Activated T-cell treated with anti-CD3 and anti-CD28 coated beads for 4 hours (primary cell): ENCODE measurements around the gene ALDH2.
A peak's percentile ranks its signal among the peaks of the same experiment; 100 is the strongest.
"Not testable (repeated sequence)": the region's sequence is repeated elsewhere in the genome, so short reads cannot be mapped to it uniquely, and the experiment has no call there.

Source experiments
- DNase-seq: peaks from one replicate; pipeline ENCODE4 v3.0.0-alpha.2; 2020

Gene ALDH2

DNA sequence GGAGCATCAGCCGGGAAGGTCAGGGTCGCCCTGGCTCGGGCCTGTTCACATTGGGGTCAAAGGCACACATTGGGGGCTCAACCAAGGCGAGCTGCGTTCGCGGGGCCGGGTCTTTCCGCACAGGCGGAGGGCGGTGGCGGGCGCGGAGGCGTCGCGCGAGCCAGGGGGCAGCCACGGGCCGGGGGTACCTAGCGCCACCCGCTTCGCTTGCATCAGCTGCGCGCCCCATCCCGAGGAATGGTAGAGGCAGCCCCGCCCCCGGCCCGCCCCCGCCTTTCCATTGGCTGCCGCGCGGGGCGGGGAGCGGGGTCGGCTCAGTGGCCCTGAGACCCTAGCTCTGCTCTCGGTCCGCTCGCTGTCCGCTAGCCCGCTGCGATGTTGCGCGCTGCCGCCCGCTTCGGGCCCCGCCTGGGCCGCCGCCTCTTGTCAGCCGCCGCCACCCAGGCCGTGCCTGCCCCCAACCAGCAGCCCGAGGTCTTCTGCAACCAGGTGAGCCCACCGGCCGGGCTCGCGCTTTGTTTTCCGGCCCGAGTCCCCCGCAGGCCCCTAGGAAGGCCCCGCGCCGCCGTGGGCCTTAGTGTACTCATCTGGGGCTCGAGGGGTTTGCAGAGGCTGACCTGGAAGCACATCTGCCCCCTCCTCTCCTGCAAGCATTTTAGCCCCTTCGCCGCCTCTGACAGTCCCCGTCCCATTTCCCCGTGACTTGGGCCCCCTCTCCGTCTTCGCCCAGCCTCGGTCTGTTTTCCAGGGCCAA, at the start of gene ALDH2:
Gene ALDH2, plus strand, starts transcription at position 326 of the 754 bp plus-strand sequence. Its CDS starts 50 bp downstream, at position 376.
- peak; percentile 9 for DNase-seq

DNA sequence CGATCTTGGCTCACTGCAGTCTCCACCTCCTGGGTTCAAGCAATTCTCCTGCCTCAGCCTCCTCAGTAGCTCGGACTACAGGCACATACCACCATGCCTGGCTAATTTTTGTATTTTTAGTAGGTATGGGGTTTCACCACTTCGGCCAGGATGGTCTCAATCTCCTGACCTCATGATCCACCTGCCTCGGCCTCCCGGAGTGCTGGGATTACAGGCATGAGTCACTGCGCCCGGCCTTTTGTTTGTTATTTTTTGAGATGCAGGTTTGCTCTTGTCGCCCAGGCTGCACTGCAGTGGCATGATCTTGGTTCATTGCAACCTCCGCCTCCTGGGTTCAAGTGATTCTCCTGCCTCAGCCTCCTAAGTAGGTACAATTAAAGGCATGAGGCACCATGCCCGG, 47.4 kb upstream of the ALDH2 start:
- not testable (repeated sequence) for DNase-seq

GRCh38 chr12:111720457-111720856, 46.3 kb upstream of the ALDH2 start:
- DNase-seq: no peak

- not testable (repeated sequence) for DNase-seq
Observed at GRCh38 chr12:111723646-111724360, 42.9 kb upstream of the ALDH2 start.

DNA sequence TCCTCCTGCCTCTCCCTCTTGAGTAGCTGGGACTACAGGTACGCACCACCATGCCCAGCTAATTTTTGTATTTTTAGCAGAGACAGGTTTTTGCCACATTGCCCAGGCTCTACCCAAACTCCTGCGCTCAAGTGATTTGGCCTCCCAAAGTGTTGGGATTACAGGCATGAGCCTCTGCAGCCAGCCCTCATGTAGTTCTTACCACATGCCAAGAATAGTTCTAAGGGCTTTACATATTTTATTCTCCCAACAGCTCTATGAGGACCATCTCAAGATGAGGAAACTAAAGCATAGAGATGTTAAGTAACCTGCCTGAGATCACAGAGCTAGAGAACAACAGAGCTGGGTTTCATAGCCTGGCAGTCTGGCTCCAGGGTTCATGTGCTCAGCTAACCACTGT, 37.9 kb upstream of the ALDH2 start:
- no peak for DNase-seq

- DNase-seq: no peak
Observed at GRCh38 chr12:111730420-111730819, 36.3 kb upstream of the ALDH2 start.

DNA sequence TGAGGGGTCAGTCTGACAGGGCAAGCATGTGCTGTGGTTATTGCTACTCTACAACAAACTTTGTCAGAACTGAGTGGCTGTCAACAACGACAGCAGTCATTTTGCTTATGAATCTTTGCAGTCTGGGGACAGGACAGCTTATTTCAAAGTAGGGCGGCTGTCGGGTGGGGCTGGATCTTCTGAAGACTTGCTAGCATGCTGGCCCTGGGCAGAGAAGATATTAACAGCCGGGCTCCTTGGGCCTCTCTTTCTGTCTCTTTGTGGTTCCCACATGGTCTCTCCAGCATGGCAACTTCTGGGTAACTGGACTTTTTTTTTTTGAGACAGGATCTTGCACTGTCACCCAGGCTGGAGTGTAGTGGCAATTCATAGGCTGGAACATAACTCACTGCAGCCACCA, 33.9 kb upstream of the ALDH2 start:
- DNase-seq: no peak

DNA sequence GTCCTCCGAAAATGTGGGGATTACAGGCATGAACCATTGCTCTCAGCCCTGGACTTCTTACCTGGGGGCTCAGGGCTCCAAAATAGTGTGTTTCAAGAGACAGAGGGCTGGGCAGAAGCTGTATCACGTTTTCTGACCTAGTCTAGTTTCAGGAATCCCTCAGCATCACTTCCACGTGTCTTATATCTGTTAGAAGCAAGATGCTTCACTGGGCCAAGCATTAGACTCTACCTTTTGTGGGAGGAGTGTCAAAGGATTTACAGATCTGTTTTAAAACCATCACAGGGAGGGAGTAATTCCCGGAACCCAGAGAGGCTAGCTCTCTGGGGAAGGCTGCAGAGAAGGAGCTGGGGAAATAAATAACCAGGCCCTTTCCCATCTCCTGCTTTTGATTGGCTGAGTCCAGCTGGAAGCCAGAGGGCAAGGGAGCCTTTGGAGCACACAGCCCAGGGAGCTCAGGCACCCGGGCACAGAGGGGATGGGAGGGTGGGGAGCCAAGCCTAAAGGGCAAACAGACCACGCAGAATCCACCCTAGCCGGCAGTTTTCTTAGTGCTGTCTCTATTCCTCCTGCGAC, 33.3 kb upstream of the ALDH2 start:
- DNase-seq: no peak

DNA sequence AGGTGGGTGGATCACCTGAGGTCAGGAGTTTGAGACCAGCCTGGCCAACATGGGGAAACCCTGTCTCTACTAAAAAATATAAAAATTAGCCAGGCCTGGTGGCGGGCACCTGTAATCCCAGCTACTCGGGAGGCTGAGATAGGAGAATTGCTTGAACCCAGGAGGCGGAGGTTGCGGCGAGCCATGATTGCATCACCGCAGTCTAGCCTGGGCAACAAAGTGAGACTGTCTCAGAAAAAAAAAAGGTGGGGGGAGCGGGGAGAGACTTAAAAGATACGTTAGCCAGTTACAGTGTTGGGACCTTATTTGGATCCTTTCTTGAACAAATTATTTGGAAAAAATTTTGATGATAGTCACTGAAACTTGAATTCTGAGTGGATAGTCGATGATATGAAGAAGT, 27.2 kb upstream of the ALDH2 start:
- DNase-seq: not testable (repeated sequence)

DNA sequence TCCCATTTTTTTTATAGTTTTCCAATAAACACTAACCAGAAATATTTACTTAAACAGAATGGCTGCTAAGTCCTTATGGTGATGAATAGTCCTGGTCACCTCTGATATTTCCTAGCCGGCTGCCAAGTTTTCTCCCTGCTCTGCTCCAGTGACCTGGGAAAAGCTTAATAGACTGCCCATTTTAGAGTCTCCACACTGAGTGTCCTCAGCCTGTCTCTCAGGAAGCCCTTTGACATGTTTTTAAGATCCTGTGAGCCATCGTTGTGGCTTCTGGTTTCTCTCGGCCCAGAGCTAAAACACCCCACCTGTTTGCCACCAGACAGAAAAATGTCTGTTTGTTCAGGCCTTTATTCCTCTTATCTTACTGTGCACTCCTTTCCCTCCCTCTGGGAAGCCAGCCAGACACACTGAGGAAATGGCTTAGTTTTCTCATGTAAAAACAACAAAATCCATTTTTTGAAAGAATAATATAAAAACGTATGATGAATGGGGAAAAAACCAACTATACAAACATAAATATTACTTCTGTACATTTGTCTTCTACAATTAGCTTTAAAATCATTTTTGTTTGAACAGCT, 25.4 kb upstream of the ALDH2 start:
- DNase-seq: no peak

GRCh38 chr12:111745211-111745610, 21.5 kb upstream of the ALDH2 start:
- no peak for DNase-seq

DNA sequence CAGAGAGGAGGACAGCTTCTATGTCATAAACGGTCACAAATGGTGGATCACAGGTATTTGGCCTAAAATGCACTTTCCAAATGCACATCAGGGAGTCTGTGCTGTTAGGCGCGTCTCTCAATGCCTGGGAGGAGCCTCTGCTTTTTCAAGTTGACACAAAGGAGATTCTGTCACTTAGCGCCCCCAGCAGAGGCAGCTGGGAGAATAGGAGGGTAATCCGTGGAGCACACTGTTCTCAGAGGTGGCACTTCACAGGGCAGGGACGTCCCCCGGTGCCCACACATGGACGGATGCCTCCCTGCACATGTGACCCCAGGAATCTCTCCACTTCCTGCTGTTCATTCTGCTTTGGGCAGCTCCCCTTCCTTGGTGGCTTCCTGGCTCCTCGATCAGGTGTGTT, 19.4 kb upstream of the ALDH2 start:
- DNase-seq: no peak

DNA sequence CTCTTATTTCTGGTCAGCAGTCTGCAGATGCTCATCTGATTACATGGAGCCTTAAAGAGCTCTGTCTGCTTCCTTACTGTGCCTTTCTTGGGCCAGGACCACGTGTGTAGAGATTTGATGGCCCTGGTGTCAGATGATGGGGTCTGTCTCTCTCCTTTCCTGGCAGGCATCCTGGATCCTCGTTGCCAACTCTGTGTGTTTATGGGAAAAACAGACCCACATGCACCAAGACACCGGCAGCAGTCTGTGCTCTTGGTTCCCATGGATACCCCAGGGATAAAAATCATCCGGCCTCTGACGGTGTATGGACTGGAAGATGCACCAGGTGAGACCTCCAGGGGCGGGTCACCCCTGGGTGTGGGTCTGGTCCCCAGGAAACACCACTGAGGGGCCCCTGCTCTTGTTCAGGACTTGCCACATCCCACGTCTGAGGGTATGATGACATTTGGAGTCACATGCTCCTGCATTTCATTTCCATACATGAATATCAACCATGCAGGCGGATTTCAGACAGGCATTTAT, 18.5 kb upstream of the ALDH2 start:
- DNase-seq: no peak

GRCh38 chr12:111748867-111749266, 17.9 kb upstream of the ALDH2 start:
- no peak for DNase-seq

- no peak for DNase-seq
Observed at GRCh38 chr12:111749391-111749790, 17.3 kb upstream of the ALDH2 start.

DNA sequence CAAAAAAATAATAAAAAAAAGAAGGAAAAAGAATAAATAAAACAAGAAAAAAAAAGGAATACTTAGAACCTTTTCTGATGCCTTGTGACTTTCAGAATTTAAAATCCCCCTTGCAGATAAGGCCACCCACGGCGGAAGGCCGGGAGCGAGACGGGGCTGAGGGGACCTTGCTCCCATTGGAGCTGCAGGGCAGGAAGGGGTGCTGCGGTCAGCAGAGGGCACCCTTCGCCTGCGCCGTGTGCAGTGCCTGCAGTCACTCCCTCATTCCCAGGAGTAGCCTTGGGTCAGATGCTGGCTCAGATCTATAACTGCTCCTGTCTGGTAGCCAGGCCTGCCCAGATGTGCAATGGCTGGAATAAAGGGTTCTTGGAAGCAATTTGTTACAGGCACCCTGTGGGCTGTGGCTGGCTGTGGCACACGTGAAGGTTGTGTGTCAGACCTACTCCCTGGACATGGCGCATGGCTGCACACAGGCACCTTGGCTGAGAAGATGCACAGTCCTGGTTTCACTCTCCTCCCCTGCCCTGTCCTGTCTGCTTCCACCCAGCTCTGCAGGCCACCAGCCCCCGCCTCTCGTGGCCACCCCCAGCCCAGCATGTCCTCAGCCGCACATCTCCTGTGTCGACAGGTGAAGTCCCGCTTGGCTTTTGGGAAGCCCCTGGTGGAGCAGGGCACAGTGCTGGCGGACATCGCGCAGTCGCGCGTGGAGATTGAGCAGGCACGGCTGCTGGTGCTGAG, 13.4 kb upstream of the ALDH2 start:
- no peak for DNase-seq

GRCh38 chr12:111754671-111755070, 12.1 kb upstream of the ALDH2 start:
- no peak for DNase-seq

GRCh38 chr12:111756196-111756595, 10.5 kb upstream of the ALDH2 start:
- no peak for DNase-seq

DNA sequence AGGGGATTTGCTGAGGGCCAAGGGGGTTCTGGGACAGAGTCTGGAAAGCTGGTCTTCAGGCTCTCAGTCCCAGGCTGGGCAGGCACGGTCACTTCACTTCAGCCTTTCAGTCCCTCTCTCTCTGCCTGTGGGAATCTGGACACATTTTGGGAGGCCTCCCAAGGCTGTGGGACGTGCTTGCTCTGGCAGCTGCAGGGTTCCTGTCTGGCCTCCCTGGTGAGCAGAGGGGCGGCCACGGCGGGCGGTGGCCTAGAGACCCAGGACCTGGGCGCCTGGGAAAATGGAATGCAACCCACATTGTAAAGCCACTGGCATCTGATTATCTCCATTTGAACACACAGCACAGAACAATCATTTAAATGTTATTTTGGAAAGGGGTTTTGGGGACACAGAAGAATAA, 10.1 kb upstream of the ALDH2 start:
- no peak for DNase-seq

- no peak for DNase-seq
Observed at GRCh38 chr12:111757361-111758119, 9.2 kb upstream of the ALDH2 start.

- no peak for DNase-seq
Observed at GRCh38 chr12:111758120-111758561, 8.6 kb upstream of the ALDH2 start.

DNA sequence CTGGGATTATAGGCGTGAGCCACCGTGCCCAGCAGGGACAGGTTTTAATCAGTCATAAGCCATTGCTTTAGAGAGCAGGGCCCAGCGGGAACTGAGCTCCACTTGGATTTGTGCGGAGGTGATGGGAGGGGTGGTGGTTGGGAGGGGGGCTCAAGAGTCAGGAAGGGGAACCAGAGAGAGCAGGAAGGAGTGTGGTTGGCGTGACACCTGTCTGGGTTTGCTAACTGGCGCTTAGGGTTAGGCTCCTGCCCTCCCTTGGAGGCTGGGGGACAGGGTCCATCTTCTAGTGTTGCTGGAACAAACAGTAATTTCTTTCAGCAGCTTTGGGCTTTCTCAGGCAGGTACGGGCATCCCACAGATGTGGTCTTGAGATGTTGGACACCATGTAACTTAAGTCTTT, 7.5 kb upstream of the ALDH2 start:
- no peak for DNase-seq
